Astrocyte of the hippocampus (primary cell): ENCODE measurements around the gene NCKAP5.

ENCODE experiments used
- DNase-seq: peaks from one replicate; pipeline ENCODE4 v3.0.0; 2011; ENCODE audit warnings: low read depth, low spot score

The NCKAP5 gene

GRCh38 chr2:133092571-133092970 is 475.7 kb downstream of the NCKAP5 start:
- DNase-seq: peak; percentile 51

GRCh38 chr2:133090358-133090757 is 477.9 kb downstream of the NCKAP5 start:
- no peak for DNase-seq

DNA sequence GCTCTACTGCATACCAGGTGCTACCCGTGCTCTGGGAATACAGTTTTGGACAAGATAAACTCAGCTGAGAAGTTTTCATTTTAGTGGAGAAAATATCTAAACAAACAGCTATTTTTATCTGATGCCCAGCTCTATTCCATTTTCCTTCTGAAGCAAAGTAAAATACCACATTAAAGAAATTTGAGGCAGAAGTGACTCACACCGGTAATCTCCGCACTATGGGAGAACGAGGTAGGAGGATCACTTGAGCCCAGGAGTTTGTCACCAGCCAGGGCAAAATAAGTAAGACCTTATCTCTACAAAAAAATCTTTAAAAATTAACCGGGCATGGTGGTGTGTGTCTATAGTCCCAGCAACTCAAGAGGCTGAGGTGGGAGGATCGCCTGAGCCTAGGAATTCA is 482.1 kb downstream of the NCKAP5 start:
- DNase-seq: no peak

- no peak for DNase-seq
These were observed 482.6 kb downstream of the NCKAP5 start for GRCh38 chr2:133085646-133086045.

DNA sequence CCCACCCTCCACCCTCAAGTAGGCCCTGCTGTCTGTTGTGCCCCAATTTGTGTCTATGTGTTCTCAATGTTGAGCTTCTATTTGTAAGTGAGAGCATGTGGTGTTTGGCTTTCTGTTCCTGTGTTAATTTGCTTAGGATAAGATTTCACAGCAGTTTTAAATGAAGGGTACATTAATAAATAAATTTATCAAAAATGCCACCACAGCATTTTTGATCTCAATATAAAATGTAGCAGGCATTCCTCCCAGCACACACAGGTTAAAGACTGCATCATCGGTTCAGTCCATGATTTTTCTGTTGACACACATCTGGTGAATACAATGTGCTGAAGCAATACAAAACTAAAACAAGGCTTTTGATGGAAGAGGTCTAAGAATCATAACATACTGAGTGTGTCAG is 486.2 kb downstream of the NCKAP5 start:
- no peak for DNase-seq

GRCh38 chr2:133080822-133081221 is 487.4 kb downstream of the NCKAP5 start:
- DNase-seq: no peak

DNA sequence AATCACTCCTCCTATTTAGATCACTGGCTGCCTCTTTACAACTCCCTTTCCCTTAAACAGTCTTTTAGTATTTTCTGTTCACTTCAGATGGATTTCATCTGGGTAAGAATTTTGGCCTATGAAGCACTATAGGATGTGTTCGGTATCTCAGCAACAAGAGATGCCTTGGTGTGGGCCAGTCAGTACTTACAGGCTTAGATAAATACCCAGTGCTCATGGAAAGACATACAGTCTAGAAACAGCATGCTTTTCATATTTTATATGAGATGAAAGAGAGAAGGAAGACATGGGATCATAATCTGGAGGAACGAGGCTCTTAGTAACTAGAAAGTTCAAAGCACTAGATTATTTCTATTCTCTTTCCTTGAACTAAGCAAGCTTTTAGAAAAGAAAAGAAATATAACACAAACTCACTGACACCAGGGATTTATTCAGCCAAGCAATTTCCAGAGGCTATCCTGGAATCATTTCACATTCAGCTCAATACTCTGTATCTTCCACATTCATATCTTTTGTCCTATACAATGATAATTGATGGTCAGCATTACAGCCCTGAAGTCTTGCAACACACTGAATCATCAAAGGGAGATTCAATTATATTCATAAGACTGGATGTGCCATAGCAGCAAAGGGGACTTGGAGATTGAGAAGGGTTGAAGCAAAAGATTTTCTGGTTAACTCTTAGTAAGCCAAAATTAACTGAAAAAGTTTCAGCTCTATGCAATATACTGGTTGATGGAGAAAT is 489.4 kb downstream of the NCKAP5 start:
- no peak for DNase-seq

DNA sequence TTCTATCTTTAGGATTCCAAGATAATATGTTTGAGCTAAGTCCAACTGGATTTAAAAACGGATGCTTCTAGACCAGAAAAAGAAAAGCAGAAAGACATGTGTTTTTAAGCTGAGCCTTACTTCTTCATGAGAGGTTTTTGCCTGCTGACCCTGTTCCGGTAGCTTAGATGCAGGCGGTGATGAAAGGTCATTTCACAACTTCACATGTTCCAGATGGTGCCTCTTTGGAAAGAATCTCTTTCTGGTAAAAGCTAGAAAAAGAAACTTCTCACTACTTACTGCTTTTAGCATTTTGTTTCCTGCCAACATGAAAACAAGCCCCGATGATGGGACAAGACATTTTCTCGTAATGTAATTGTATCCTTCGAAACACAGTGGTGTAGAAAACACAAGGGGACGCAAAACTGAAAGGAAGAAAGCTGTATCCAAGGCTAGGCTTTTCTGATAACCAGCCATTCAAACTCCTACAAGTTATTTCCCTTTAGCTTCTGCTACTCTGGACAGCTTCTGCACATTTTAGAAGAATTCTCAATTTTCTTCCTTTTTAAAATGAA is 490.9 kb downstream of the NCKAP5 start:
- no peak for DNase-seq

GRCh38 chr2:133072837-133073694 is 495.2 kb downstream of the NCKAP5 start:
- DNase-seq: no peak

DNA sequence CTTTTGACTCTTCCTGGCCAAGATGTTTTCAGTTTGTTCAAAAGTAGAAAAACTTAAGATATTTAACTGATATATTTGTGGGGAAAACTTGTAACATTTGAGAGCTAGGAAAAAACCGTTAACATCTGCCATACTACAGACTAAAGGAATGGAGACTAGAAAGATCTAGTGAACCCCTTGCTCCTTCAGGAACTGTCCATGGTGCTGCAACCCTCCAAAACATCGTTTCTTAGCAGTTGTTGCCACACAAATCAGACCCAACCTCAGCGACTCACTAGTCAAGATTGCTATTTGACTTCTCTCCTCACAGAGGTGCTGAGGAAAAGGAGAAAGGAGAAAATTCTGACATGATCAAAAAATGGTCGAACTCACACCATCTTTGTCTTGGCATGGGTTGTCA is 504.5 kb downstream of the NCKAP5 start:
- DNase-seq: peak; percentile 79

- DNase-seq: no peak
These were observed 505.2 kb downstream of the NCKAP5 start for GRCh38 chr2:133062931-133063665.

DNA sequence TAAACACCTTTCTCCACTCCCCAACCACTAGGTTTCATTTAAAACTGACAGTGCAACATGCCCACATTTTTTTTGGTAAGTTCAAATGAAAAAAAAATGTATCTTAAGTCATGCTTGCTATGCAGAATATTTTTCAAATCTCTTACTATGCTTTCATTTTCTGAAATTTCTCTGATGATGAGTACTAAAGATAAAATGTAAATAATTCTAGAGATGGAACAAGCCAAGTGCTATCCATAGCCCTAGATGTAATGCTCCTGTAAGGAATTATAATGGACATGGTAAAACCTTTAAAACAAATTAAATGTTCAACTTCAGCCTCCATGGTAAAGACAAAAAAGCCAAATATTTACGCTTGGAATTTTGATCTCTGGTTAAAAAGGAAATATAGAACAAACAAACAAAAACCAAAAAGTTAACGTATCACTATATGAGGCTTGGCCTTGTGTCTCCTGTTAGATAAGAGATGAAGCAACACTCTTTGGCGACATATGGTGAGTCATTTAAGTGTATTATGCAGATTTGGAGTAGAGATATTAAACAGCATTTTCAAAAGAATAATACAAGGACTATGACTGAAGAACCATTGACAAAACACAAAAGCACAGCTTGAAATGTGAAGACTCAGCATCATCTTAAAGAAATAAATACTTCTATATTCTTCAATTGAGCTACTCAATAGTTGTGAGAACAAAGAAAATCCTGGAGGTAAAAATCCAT is 506.2 kb downstream of the NCKAP5 start:
- no peak for DNase-seq

- peak; percentile 74 for DNase-seq
These were observed 514.0 kb downstream of the NCKAP5 start for GRCh38 chr2:133054297-133054696.

DNA sequence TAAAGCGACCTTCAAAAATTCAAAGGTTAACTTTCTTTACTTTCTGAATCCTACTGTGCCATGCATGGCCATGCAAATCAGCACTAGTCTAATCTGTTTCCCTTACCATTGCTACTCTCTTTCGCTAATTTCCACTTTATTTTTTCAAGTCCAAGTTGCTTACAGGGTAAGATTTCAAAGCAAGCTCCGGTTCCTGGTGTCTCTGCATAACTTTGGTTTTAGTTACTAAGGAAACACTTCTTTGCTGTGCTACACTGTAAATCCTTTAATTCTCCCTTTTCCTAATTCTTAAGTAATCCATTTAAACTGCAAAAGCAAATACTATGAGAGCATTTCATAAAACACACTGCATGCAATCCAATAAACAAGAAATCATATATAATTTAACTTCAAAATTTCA is 514.7 kb downstream of the NCKAP5 start:
- peak; percentile 25 for DNase-seq

- DNase-seq: no peak
These were observed 522.5 kb downstream of the NCKAP5 start for GRCh38 chr2:133045787-133046186.

DNA sequence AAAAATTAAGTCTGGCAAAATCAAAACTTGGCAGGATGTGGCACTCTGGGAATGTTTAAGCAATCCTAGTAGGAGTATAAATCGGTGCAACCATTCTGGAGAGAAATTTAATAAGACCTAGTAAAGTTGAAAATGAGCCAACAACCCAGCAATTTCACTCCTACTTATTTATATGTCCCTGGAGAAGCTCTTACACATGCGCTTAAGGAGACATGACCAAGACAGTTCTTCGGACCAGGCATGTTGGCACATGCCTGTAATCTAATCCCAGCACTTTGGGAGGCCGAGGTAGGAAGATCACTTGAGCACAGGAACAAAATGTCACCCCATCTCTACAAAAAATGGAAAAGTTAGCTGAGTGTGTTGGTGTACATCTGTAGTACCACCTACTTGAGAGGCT is 523.7 kb downstream of the NCKAP5 start:
- no peak for DNase-seq

DNA sequence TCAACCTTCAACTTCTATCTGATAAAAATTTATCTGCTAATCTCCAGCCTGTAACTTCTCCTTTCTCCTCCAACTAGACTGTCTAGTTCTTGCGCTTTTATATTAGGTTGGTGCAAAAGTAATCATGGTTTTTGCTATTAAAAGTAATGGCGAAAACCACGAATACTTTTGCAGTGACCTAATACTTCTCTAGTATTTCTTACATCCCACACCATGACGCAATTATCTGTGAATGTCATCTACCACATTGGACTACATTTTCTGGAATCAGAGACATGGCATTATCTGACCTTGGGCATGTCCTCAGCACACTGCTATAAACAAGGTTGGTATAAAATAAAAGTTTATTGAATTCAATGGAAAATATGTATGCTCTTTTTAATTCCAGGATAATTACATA is 528.1 kb downstream of the NCKAP5 start:
- peak; percentile 50 for DNase-seq

GRCh38 chr2:133039531-133039930 is 528.7 kb downstream of the NCKAP5 start:
- no peak for DNase-seq

DNA sequence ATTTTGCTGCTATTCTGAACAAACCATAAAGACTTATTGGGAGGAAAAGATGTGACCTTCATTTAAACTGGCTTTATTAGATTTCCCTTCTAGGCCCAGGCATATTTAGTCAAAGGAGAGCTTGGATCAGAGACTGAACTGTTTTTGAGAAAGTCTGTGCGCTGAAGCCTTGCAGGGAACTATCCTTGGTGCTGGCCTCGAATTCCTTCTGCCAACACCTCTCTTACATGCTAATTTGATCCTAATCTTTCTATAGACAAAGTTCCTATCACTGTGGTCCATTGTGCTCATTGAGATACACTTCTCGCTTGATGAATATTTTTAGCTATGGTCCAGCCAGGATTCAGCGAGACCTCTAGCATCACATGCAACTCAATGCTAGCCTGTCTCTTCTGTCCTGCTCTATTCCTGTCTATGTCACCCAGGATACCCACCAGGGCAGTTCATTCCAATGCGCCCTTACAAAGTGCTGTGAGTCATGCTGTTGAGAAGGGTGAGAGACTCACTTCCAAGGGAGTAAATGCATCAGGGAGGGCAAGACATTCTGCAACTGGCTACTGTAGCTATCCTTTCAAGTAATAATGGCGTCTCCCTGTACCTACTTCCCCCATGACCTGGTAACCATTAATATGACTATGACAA is 541.6 kb downstream of the NCKAP5 start:
- peak; percentile 63 for DNase-seq

DNA sequence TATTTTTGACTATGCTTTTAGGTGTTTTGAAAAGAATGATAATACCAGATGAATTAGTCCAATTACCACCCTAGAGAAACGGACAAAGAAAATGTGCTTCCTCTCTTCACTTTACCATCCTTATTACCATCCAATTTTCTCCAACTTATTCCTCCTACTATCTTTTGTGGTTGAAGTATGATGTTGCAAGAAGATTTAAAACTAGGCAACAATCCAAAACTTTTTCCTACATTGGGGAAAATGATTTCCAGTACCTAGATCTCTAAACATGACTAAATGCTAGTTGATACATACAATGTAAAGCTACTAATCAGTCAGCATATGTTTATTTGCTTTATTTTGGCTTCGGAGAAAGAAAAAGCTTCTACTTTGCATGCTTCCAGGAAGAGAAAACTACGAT is 543.3 kb downstream of the NCKAP5 start:
- no peak for DNase-seq
